GM23338 (cell line): Measurements from ENCODE around the gene CBLN3. TPM values are rescaled to one million over a fixed set of nuclear protein-coding genes. Genes with fewer than 3 reads are reported as not detected.
"Not testable (repeated sequence)": the region's sequence is repeated elsewhere in the genome, so short reads cannot be mapped to it uniquely, and the experiment has no call there.

Experiments used
- ATAC-seq: fragments of 200-7000 bp; cut with Tn5 transposase; 3 replicates; pipeline ENCODE4 v1.9.1; 2020
- DNase-seq: peaks from one replicate; pipeline ENCODE4 v3.0.0-alpha.2; 2015; ENCODE audit warnings: low spot score
- H2AFZ ChIP-seq: fragments of 200-600 bp; sonication (generic); 2 replicates; pipeline ENCODE4 v1.8.0; 2016; ENCODE audit warnings: antibody characterized with exemption, mild to moderate bottlenecking, moderate library complexity
- H3F3A ChIP-seq: fragments of 200-600 bp; sonication (generic); replicated peaks from 2 replicates; pipeline ENCODE4 v1.8.0; 2017; ENCODE audit warnings: antibody characterized with exemption, mixed run types, low read depth
- H3K27ac ChIP-seq: fragments of 200-600 bp; sonication (generic); 2 replicates; pipeline ENCODE4 v1.6.1; 2016; ENCODE audit warnings: low read depth
- H3K27me3 ChIP-seq: fragments of 200-600 bp; sonication (generic); 2 replicates; pipeline ENCODE4 v1.8.0; 2016; ENCODE audit warnings: mild to moderate bottlenecking, mixed run types, moderate library complexity; ENCODE audit not compliant: insufficient read depth
- H3K36me3 ChIP-seq: fragments of 200-600 bp; sonication (generic); 2 replicates; pipeline ENCODE4 v1.8.0; 2016; ENCODE audit warnings: mild to moderate bottlenecking; ENCODE audit not compliant: insufficient read depth
- H3K4me1 ChIP-seq: fragments of 200-600 bp; sonication (generic); 2 replicates; pipeline ENCODE4 v1.8.0; 2016; ENCODE audit warnings: mild to moderate bottlenecking, moderate library complexity; ENCODE audit not compliant: insufficient read depth
- H3K4me2 ChIP-seq: fragments of 200-600 bp; sonication (generic); 2 replicates; pipeline ENCODE4 v1.7.1; 2017; ENCODE audit warnings: mixed run types
- H3K4me3 ChIP-seq: fragments of 200-600 bp; sonication (generic); 2 replicates; pipeline ENCODE4 v1.6.1; 2016; ENCODE audit warnings: mixed run types
- H3K79me2 ChIP-seq: fragments of 200-600 bp; sonication (generic); replicated peaks from 2 replicates; pipeline ENCODE4 v1.8.0; 2017; ENCODE audit warnings: mild to moderate bottlenecking; ENCODE audit not compliant: insufficient read depth
- H3K9me2 ChIP-seq: fragments of 200-600 bp; sonication (generic); 2 replicates; pipeline ENCODE4 v1.8.0; 2017; ENCODE audit not compliant: insufficient read depth
- H4K20me1 ChIP-seq: fragments of 200-600 bp; sonication (generic); replicated peaks from 2 replicates; pipeline ENCODE4 v1.8.0; 2017; ENCODE audit warnings: mild to moderate bottlenecking; ENCODE audit not compliant: insufficient read depth
- H3K27ac Mint-ChIP-seq: 2 replicates; pipeline ENCODE4 v1.8.0; 2020; ENCODE audit warnings: inconsistent platforms, mild to moderate bottlenecking, moderate library complexity, mixed read lengths
- H3K27me3 Mint-ChIP-seq: 3 replicates; pipeline ENCODE4 v1.8.0; 2022; ENCODE audit warnings: low read depth, mild to moderate bottlenecking, moderate library complexity, mixed read lengths, inconsistent platforms; ENCODE audit not compliant: insufficient read depth, poor library complexity
- H3K36me3 Mint-ChIP-seq: 3 replicates; pipeline ENCODE4 v1.8.0; 2021; ENCODE audit warnings: low read depth, mild to moderate bottlenecking, inconsistent platforms, moderate library complexity, mixed read lengths
- H3K4me1 Mint-ChIP-seq: 3 replicates; pipeline ENCODE4 v1.8.0; 2020; ENCODE audit warnings: mild to moderate bottlenecking, inconsistent platforms, mixed read lengths
- H3K4me3 Mint-ChIP-seq: 3 replicates; pipeline ENCODE4 v1.8.0; 2021; ENCODE audit warnings: moderate library complexity, mild to moderate bottlenecking, inconsistent platforms, mixed read lengths
- H3K9me3 Mint-ChIP-seq: 3 replicates; pipeline ENCODE4 v1.8.0; 2020; ENCODE audit warnings: moderate library complexity, mild to moderate bottlenecking, inconsistent platforms, mixed read lengths
- CTCF ChIP-seq, 2 experiments: fragments of 200-600 bp in 1 of 2; sonication (generic) in 1 of 2; conservative IDR thresholded peaks; 2 replicates each; pipeline versions ENCODE4 v1.5.1 to v1.6.1; 2016 to 2017; ENCODE audit warnings: antibody characterized with exemption in 2 of 2, low read depth in 2 of 2, mild to moderate bottlenecking in 2 of 2, moderate library complexity in 1 of 2
- ETS1 ChIP-seq: IDR thresholded peaks from 2 replicates; pipeline ENCODE4 v1.6.1; 2016; ENCODE audit warnings: antibody characterized with exemption
- JUNB ChIP-seq: IDR thresholded peaks from one replicate; pipeline ENCODE4 v1.6.1; 2016; ENCODE audit warnings: antibody characterized with exemption; ENCODE audit not compliant: unreplicated experiment
- POLR2AphosphoS5 ChIP-seq: IDR thresholded peaks from 2 replicates; pipeline ENCODE4 v1.6.1; 2016; ENCODE audit warnings: antibody characterized with exemption, low read depth
- REST ChIP-seq: IDR thresholded peaks from one replicate; pipeline ENCODE4 v1.6.1; 2018; ENCODE audit warnings: antibody characterized with exemption; ENCODE audit not compliant: unreplicated experiment
- ZNF114 ChIP-seq: fragments of 250-450 bp; sonication (Bioruptor Pico); IDR thresholded peaks from 2 replicates; pipeline ENCODE4 v1.5.0; 2020; ENCODE audit warnings: mild to moderate bottlenecking, moderate library complexity
- ZNF462 ChIP-seq: fragments of 250-450 bp; sonication (Bioruptor Pico); IDR thresholded peaks from 2 replicates; pipeline ENCODE4 v1.5.0; 2020; ENCODE audit warnings: mild to moderate bottlenecking, moderate library complexity
- polyA plus RNA-seq: library from polyadenylated mRNA; unstranded; fragments of >200 nt; fragmentation: Nextera tagmentation; extraction: Ambion mirVana; gene quantifications from 2 replicates; pipeline ENCODE4 v1.2.1, GENCODE V29; 2016
- total RNA-seq: library from RNA; depleted of rRNA; stranded (reverse); fragments of >200 nt; shearing (Covaris generic); gene quantifications from 2 replicates; pipeline ENCODE4 v1.2.3, GENCODE V29; 2014

The CBLN3 gene
- total and polyA plus RNA-seq, 2 experiments from 2014 or later: 0.07 to 0.19 TPM

- H3K27me3 Mint-ChIP-seq: no peaks in the 10 kb centered on the region
- H3K27ac Mint-ChIP-seq: no peak overlapping the region
- no peaks in the 10 kb centered on the region for H3F3A ChIP-seq
- DNase-seq: no peak
- H3K4me3 ChIP-seq: no peak overlapping the region
- H3K79me2 ChIP-seq: no peaks in the 10 kb centered on the region
- H3K27me3 ChIP-seq: no peaks in the 10 kb centered on the region
- H3K4me3 Mint-ChIP-seq: no peak overlapping the region
- H3K36me3 ChIP-seq: peaks cover 14% of the 10 kb centered on the region
- H3K9me2 ChIP-seq: peaks cover 5% of the 10 kb centered on the region; the same call in 1 of the 2 replicates
- no peaks in the 10 kb centered on the region for H3K4me1 Mint-ChIP-seq
- no peak for TF ChIP-seq CTCF (conservative IDR thresholded peaks at IDR 0.05; ENCODE audit: low read depth in 2 of 2)
- no peak for TF ChIP-seq ETS1
- TF ChIP-seq JUNB: no peak
- TF ChIP-seq REST: no peak
- no peak for TF ChIP-seq ZNF462 (CRISPR knock-in tag)
- TF ChIP-seq ZNF114 (CRISPR knock-in tag): no peak
- no peak for TF ChIP-seq POLR2AphosphoS5
- H3K4me2 ChIP-seq: no peak overlapping the region
- peaks cover 32% of the 10 kb centered on the region for H3K36me3 Mint-ChIP-seq
- H4K20me1 ChIP-seq: no peaks in the 10 kb centered on the region
- no peaks in the 10 kb centered on the region for H3K4me1 ChIP-seq
- H3K9me3 Mint-ChIP-seq: peaks cover 34% of the 10 kb centered on the region
- H3K27ac ChIP-seq: no peak overlapping the region
- H2AFZ ChIP-seq: no peak overlapping the region
- no peak for ATAC-seq
These were observed 27.5 kb upstream of the CBLN3 start for GRCh38 chr14:24456980-24457379.

GRCh38 chr14:24450828-24451227, 21.4 kb upstream of the CBLN3 start:
- H3K9me3 Mint-ChIP-seq: peaks cover 38% of the 10 kb centered on the region
- H3K36me3 ChIP-seq: peaks cover 14% of the 10 kb centered on the region
- H3K9me2 ChIP-seq, H3K27ac ChIP-seq, H4K20me1 ChIP-seq, DNase-seq, H3F3A ChIP-seq, H3K4me1 Mint-ChIP-seq, ATAC-seq, H3K27me3 ChIP-seq, H3K4me1 ChIP-seq, H3K79me2 ChIP-seq, H3K4me2 ChIP-seq, H2AFZ ChIP-seq, H3K4me3 ChIP-seq, H3K27me3 Mint-ChIP-seq, H3K4me3 Mint-ChIP-seq, H3K27ac Mint-ChIP-seq: not testable (repeated sequence)
- peaks cover 32% of the 10 kb centered on the region for H3K36me3 Mint-ChIP-seq
